ENCODE measurements around the gene THEMIS2. TPM values are rescaled to one million over a fixed set of nuclear protein-coding genes. Genes with fewer than 3 reads are reported as not detected.
A peak's percentile ranks its signal among the peaks of the same experiment; 100 is the strongest.
"Not testable (repeated sequence)": the region's sequence is repeated elsewhere in the genome, so short reads cannot be mapped to it uniquely, and the experiment has no call there.

THEMIS2 gene
- 70.0 TPM for polyA plus RNA-seq

DNA sequence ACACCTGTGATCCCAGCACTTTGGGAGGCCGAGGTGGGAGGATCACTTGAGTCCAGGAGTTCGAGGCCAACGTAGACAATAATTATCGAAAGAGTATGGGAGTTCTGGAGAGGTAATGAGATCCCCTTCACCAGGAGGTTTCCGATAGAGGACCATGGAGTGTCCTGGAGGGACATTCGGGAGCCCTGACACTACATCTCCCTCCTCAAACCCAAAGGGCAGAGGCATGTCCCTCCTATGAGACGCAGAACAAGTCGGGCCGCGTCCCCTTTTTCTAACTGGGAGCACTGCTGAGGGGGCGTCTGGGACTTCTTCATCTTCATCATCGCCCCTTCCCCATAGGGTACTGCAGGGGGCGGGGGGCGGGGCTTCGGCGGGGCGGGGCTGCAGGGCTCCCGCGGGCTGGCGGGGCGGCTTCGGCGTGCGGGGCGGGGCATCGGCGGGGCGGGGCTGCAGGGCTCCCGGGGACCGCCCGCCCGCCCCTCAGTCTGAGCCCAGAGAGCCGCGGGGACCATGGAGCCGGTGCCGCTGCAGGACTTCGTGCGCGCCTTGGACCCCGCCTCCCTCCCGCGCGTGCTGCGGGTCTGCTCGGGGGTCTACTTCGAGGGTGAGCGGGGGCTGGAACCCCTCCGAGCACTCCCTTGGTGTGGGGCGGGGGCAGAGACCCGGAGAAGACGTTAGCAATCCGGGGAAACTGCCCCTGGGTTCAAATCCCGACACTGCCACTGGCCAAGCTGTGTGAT is at the start of gene THEMIS2:
Gene THEMIS2 (plus strand): TSS at position 486 of the 743 bp plus-strand sequence. CDS start 28 bp downstream, at position 514.
- H3K4me1 Mint-ChIP-seq = peaks cover 20 to 38% (median 37%) of the 10 kb centered on the region in 3 donors
- H3K36me3 Mint-ChIP-seq = no peaks in the 10 kb centered on the region
- peak within 1 kb of the TSS; percentile 84 to 99 (median 92) for H3K4me3 Mint-ChIP-seq
- H3K9me3 Mint-ChIP-seq = no peaks in the 10 kb centered on the region
- H3K27me3 Mint-ChIP-seq = no peaks in the 10 kb centered on the region
- H3K27ac Mint-ChIP-seq = peak within 1 kb of the TSS; percentile 75 to 97 (median 82)

GRCh38 chr1:27823784-27824183 is 48.6 kb upstream of the THEMIS2 start:
- Mint-ChIP-seq H3K27ac (no peak overlapping the region), H3K27me3 (no peaks in the 10 kb centered on the region)

GRCh38 chr1:27824411-27824810 is 47.9 kb upstream of the THEMIS2 start:
- Mint-ChIP-seq H3K27me3 (no peaks in the 10 kb centered on the region), H3K36me3 (peaks cover 1% of the 10 kb centered on the region), H3K9me3 (no peaks in the 10 kb centered on the region), H3K27ac (no peak overlapping the region), H3K4me3 (no peak overlapping the region), H3K4me1 (no peaks in the 10 kb centered on the region)

More at GRCh38 chr1:27823784-27824183, 48.6 kb upstream of the THEMIS2 start:
- no peaks in the 10 kb centered on the region for H3K9me3 Mint-ChIP-seq
- H3K36me3 Mint-ChIP-seq = peaks cover 1% of the 10 kb centered on the region
- no peak overlapping the region for H3K4me3 Mint-ChIP-seq
- no peaks in the 10 kb centered on the region for H3K4me1 Mint-ChIP-seq

GRCh38 chr1:27829339-27829960 is 42.9 kb upstream of the THEMIS2 start:
- Mint-ChIP-seq H3K27ac (peak overlapping the region in 1 of 3 donors; percentile 95), H3K4me3 (peak overlapping the region; percentile 94 to 98 (median 97)), H3K4me1 (peaks cover 11 to 18% (median 18%) of the 10 kb centered on the region in 3 donors)
- not testable (repeated sequence) for H3K9me3 Mint-ChIP-seq, H3K36me3 Mint-ChIP-seq, H3K27me3 Mint-ChIP-seq

- Mint-ChIP-seq H3K4me1 (peaks cover 13 to 24% (median 22%) of the 10 kb centered on the region in 3 donors), H3K4me3 (peak within 1 kb of the TSS; percentile 94 to 98 (median 97)), H3K27ac (peak within 1 kb of the TSS; percentile 95 to 96 (median 95)), H3K27me3 (no peaks in the 10 kb centered on the region), H3K36me3 (no peaks in the 10 kb centered on the region), H3K9me3 (no peaks in the 10 kb centered on the region)
Observed at GRCh38 chr1:27830621-27831440, 41.5 kb upstream of the THEMIS2 start, which contains the start of gene PPP1R8. Gene PPP1R8, plus strand, starts transcription at chr1:27830782. Its CDS starts 54 bp downstream, at chr1:27830836.

DNA sequence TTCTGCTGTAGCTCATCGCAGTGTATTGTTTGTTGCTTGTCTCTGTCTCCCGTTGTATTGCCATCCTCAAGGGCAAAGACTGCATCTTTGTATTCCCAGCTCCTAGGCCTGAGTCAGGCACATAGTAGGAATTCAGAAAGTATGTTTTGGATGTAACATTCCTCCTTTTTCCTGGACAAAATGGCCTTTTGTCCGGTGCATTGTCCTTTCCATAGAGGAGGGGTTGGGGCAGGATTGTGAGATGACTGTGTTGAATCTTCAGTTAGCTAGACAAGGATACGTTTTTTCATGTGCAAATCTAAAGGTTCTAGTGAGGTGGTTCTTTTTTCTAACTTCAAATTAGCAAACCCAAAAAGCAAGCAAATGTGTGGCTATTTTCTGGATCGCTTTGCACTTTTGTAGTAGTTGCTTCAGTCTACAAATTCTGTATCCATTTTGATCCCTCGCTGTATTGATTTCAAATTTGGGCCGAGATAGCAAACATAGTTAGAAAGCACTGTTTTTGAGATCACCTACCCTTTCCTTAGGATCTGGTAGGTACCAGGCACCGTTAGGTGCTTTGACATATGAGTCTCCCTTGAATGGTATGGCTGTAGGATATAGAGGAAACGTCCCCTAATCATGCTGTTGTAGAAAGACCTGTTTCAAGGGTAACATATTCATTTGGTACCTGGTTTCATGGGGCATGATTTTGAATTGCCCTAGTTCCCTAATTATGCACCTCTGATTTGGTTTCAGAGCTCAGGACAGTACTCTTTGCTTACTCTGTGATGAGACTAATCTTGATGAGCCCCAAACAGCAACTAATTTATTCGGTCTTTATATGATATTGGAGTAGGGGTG is 40.6 kb upstream of the THEMIS2 start:
- H3K36me3 Mint-ChIP-seq = no peaks in the 10 kb centered on the region
- H3K27ac Mint-ChIP-seq = peak overlapping the region; percentile 95 to 96 (median 95)
- no peaks in the 10 kb centered on the region for H3K9me3 Mint-ChIP-seq
- no peaks in the 10 kb centered on the region for H3K27me3 Mint-ChIP-seq
- peaks cover 16 to 27% (median 26%) of the 10 kb centered on the region in 3 donors for H3K4me1 Mint-ChIP-seq
- peak overlapping the region; percentile 94 to 98 (median 97) for H3K4me3 Mint-ChIP-seq

DNA sequence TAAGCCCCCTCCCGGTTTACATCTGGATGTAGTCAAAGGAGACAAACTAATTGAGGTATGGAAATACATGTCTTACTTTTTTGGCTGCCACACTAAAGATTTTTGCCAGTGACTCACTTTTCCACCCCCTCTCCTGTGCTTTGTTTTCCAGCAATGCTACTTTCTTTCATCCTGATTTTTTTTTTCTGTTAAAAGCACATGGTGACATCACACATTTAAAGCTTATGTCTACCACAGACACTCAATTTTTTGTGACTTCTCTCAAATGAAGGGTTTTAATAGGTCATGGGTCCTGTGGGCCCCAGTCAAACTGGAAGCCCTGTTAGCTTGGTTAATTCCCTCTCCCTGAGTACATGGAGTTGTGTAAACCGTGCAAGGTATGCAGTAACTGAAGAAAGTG is 39.6 kb upstream of the THEMIS2 start:
- no peaks in the 10 kb centered on the region for H3K27me3 Mint-ChIP-seq
- H3K36me3 Mint-ChIP-seq = no peaks in the 10 kb centered on the region
- H3K4me3 Mint-ChIP-seq = peak overlapping the region in 2 of 4 donors; percentile 39 to 98
- H3K27ac Mint-ChIP-seq = peak overlapping the region in 2 of 3 donors; percentile 74 to 95
- peaks cover 16 to 27% (median 26%) of the 10 kb centered on the region in 3 donors for H3K4me1 Mint-ChIP-seq
- H3K9me3 Mint-ChIP-seq = no peaks in the 10 kb centered on the region

- Mint-ChIP-seq H3K36me3 (no peaks in the 10 kb centered on the region), H3K4me3 (no peak overlapping the region), H3K9me3 (no peaks in the 10 kb centered on the region), H3K27ac (no peak overlapping the region), H3K27me3 (no peaks in the 10 kb centered on the region), H3K4me1 (peaks cover 16 to 27% (median 26%) of the 10 kb centered on the region in 3 donors)
Observed at GRCh38 chr1:27833470-27833869, 38.9 kb upstream of the THEMIS2 start.

- Mint-ChIP-seq H3K36me3 (no peaks in the 10 kb centered on the region), H3K27ac (no peak overlapping the region), H3K4me3 (peak overlapping the region in 1 of 4 donors; percentile 7)
Observed at GRCh38 chr1:27835046-27835445, 37.3 kb upstream of the THEMIS2 start.

GRCh38 chr1:27835501-27835900 is 36.8 kb upstream of the THEMIS2 start:
- H3K4me1 Mint-ChIP-seq = peaks cover 18 to 26% (median 24%) of the 10 kb centered on the region in 3 donors
- H3K36me3 Mint-ChIP-seq = no peaks in the 10 kb centered on the region
- peak overlapping the region in 1 of 4 donors; percentile 7 for H3K4me3 Mint-ChIP-seq
- no peak overlapping the region for H3K27ac Mint-ChIP-seq
- H3K9me3 Mint-ChIP-seq = no peaks in the 10 kb centered on the region
- no peaks in the 10 kb centered on the region for H3K27me3 Mint-ChIP-seq

More at GRCh38 chr1:27835046-27835445, 37.3 kb upstream of the THEMIS2 start:
- Mint-ChIP-seq H3K4me1 (peaks cover 18 to 27% (median 24%) of the 10 kb centered on the region in 3 donors), H3K9me3 (no peaks in the 10 kb centered on the region), H3K27me3 (no peaks in the 10 kb centered on the region)

GRCh38 chr1:27849951-27850350 is 22.4 kb upstream of the THEMIS2 start:
- peaks cover 1% of the 10 kb centered on the region for H3K36me3 Mint-ChIP-seq
- no peaks in the 10 kb centered on the region for H3K27me3 Mint-ChIP-seq
- H3K4me1 Mint-ChIP-seq = no peaks in the 10 kb centered on the region
- no peaks in the 10 kb centered on the region for H3K9me3 Mint-ChIP-seq
- H3K27ac Mint-ChIP-seq = no peak overlapping the region
- H3K4me3 Mint-ChIP-seq = peak overlapping the region in 1 of 4 donors; percentile 39

DNA sequence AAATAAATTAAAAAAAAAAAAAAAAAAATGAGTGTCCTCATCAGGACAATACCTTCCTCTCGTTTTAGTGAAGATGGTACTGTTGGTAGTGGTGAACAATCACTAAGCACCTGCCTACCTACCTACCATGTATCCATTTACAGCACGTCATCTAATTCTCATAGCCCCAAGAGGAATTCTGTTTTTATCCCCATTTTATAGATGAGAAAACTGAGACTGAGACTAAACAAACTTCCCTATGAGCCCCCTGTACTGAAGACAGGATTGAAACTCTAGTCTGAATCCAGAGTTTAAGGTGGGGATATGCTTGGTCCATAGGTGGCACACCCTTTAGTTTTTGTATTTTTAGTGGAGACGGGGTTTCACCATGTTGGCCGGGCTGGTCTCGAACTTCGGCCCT is 17.3 kb upstream of the THEMIS2 start:
- no peak overlapping the region for H3K4me3 Mint-ChIP-seq
- H3K36me3 Mint-ChIP-seq = no peaks in the 10 kb centered on the region
- no peak overlapping the region for H3K27ac Mint-ChIP-seq
- H3K9me3 Mint-ChIP-seq = no peaks in the 10 kb centered on the region
- no peaks in the 10 kb centered on the region for H3K27me3 Mint-ChIP-seq
- peaks cover 3 to 8% (median 5%) of the 10 kb centered on the region in 3 donors for H3K4me1 Mint-ChIP-seq

DNA sequence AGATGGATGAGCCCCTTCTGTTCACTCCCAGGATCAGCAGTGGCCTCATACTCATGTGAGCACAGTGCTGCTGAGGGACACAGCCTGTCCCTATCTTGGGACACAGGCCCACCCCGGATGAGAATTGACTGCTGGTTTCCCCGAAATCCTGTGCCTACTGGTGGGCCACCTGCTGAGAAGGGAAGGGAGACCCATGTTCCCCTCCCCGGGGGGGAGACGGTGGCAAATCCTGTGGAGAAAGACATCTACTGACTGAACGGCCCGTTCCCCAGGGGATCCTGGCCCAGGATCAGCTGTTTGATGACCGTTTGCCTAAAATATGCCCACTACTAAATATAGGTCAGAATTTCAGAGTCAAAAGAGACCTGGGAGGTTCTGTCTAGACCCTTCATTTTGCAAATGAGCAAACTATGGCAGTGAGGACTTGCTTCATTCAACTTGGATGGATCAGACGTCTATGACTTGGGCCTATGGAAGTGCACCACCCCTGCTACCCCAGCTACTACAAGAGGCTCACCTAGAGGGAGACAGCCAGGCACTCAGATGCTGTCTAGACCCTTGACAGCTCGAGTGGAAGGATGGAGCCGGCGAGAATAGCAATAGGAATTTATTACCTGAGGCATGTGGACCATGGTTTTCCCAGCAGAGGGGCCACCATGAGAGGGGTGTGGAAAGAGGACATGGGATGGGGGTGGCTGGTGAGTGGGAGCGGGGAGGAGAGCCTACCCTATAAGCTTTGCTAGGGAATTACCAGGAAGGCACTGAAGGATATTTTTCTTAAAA is 15.6 kb upstream of the THEMIS2 start:
- peaks cover 3 to 9% (median 5%) of the 10 kb centered on the region in 3 donors for H3K4me1 Mint-ChIP-seq
- peak overlapping the region in 1 of 4 donors; percentile 35 for H3K4me3 Mint-ChIP-seq
- no peaks in the 10 kb centered on the region for H3K9me3 Mint-ChIP-seq
- no peaks in the 10 kb centered on the region for H3K27me3 Mint-ChIP-seq
- no peak overlapping the region for H3K27ac Mint-ChIP-seq
- H3K36me3 Mint-ChIP-seq = no peaks in the 10 kb centered on the region
